ENCODE data around the gene HLA-DQA1. TPM values are rescaled to one million over a fixed set of nuclear protein-coding genes. Genes with fewer than 3 reads are reported as not detected.

HLA-DQA1 gene
- total RNA-seq, 1 experiment from 2014 or later = not detected

DNA sequence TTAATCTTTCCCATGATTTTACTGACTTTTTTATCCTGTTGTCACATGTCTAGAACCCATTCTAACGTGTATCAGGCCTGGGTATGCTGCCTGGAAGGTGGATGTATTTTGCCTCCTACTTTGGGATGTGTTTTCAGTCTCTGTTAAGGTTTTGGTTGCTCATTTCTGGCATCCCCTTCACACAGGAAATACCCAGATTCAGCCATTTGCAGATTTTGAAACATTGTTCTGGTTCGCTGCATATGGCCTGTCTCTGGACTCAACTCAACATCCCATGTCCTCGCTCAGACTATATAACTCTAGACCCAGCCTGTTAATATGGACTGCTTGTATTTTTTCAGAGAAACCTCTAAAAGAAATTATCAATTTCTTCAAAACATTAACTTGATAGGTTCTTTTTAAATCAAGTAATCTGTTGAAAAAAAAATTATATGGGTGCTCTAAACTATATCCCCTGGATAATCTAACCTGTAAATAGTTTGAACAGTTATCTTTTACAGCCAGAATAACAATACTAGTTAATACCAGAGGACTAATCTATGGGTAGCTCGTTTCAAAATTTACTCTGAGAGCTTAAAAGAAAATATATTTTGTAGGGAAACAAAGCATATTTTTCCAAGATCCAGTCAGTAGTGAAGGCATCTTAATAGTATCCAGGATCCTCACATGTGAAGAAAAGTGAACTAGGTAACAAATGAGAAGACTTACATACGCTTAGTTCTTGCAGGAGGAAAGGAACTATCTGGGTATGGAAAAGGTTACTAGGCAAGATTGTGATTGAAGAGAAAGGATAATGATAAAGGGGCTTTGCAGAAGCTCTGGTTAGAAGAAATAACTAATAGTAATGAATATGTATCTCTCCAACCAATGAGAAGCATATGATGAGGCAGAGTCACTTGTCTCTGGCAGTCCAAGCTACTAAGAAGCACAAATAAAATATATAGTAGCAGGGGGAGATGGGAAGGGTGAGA lies 52.6 kb downstream of the HLA-DQA1 start:
- Mint-ChIP-seq H3K27ac (ENCODE audit: unreplicated experiment) (no peak overlapping the region), H3K9me3 (ENCODE audit: unreplicated experiment) (no peaks in the 10 kb centered on the region), H3K36me3 (ENCODE audit: insufficient read depth, unreplicated experiment) (no peaks in the 10 kb centered on the region), H3K27me3 (ENCODE audit: insufficient read depth, unreplicated experiment) (peaks cover 11% of the 10 kb centered on the region), H3K4me1 (ENCODE audit: low read depth, unreplicated experiment) (no peaks in the 10 kb centered on the region), H3K4me3 (ENCODE audit: unreplicated experiment) (no peak overlapping the region)
- no peaks in the 10 kb centered on the region for H3K36me3 ChIP-seq (ENCODE audit: control insufficient read depth, insufficient read depth, low read length)
- CTCF ChIA-PET = no interaction called here
- no peak for DNase-seq
- no peak overlapping the region for H3K4me3 ChIP-seq (ENCODE audit: low read depth, low read length)
- H3K9me3 ChIP-seq = no peaks in the 10 kb centered on the region
- intact Hi-C loops (cut with micrococcal nuclease; ENCODE audit: unreplicated experiment) = no loop called here
- TF ChIP-seq, protein P1, sequence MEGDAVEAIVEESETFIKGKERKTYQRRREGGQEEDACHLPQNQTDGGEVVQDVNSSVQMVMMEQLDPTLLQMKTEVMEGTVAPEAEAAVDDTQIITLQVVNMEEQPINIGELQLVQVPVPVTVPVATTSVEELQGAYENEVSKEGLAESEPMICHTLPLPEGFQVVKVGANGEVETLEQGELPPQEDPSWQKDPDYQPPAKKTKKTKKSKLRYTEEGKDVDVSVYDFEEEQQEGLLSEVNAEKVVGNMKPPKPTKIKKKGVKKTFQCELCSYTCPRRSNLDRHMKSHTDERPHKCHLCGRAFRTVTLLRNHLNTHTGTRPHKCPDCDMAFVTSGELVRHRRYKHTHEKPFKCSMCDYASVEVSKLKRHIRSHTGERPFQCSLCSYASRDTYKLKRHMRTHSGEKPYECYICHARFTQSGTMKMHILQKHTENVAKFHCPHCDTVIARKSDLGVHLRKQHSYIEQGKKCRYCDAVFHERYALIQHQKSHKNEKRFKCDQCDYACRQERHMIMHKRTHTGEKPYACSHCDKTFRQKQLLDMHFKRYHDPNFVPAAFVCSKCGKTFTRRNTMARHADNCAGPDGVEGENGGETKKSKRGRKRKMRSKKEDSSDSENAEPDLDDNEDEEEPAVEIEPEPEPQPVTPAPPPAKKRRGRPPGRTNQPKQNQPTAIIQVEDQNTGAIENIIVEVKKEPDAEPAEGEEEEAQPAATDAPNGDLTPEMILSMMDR (IDR thresholded peaks at IDR 0.05; ENCODE audit: insufficient read depth in 1 of 2, low read depth in 1 of 2, low read length in 1 of 2, severe bottlenecking in 1 of 2, unreplicated experiment in 1 of 2) = no peak
- BruUV-seq (replicated peaks) = no TSS peak
- no peaks in the 10 kb centered on the region for H3K27me3 ChIP-seq (replicated peaks; ENCODE audit: control insufficient read depth, insufficient read depth, low read length)
- POLR2A ChIA-PET = no interaction called here
- H3K4me1 ChIP-seq = no peaks in the 10 kb centered on the region

DNA sequence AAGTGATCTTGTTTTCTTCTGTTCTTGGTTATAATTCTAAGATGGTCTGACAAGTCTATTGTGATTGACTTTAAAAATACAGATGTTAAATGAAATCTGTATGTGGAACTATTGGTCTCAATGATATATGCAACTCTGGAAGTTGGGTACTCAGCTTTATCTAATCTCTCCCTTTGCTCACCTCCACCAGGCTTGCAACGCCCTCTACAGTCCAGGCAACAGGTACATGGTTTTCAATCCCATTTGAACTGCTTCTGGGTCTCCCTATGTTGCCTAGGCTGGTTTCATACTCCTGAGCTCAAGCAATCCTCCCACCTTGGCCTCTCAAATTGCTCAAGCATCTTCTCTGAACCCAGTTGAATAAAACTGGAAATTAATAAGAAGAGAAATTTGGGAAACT lies 54.8 kb downstream of the HLA-DQA1 start:
- TF ChIP-seq, protein P1 (IDR thresholded peaks at IDR 0.05; ENCODE audit: insufficient read depth in 1 of 2, low read depth in 1 of 2, low read length in 1 of 2, severe bottlenecking in 1 of 2, unreplicated experiment in 1 of 2) = peak; percentile 15 to 43
- H3K9me3 Mint-ChIP-seq (ENCODE audit: unreplicated experiment) = no peaks in the 10 kb centered on the region
- Histone ChIP-seq H3K4me1 (no peaks in the 10 kb centered on the region), H3K27me3 (replicated peaks; ENCODE audit: control insufficient read depth, insufficient read depth, low read length) (no peaks in the 10 kb centered on the region), H3K9me3 (no peaks in the 10 kb centered on the region), H3K4me3 (ENCODE audit: low read depth, low read length) (no peak overlapping the region), H3K36me3 (ENCODE audit: control insufficient read depth, insufficient read depth, low read length) (no peaks in the 10 kb centered on the region)
- H3K4me1 Mint-ChIP-seq (ENCODE audit: low read depth, unreplicated experiment) = no peaks in the 10 kb centered on the region
- BruUV-seq (replicated peaks) = no TSS peak
- H3K36me3 Mint-ChIP-seq (ENCODE audit: insufficient read depth, unreplicated experiment) = no peaks in the 10 kb centered on the region
- no peak overlapping the region for H3K27ac Mint-ChIP-seq (ENCODE audit: unreplicated experiment)
- CTCF ChIA-PET = interaction anchor here (0.7 to 1.1 kb wide), 4 partner anchors 13 to 446 kb away, joined by 3 read pairs; no protein-coding TSS in a partner anchor
- intact Hi-C loops (cut with micrococcal nuclease; ENCODE audit: unreplicated experiment) = loop anchor here (1.0 kb wide), 1 partner anchor 70 kb away; no protein-coding TSS in a partner anchor
- H3K27me3 Mint-ChIP-seq (ENCODE audit: insufficient read depth, unreplicated experiment) = peaks cover 5% of the 10 kb centered on the region
- no peak overlapping the region for H3K4me3 Mint-ChIP-seq (ENCODE audit: unreplicated experiment)
- POLR2A ChIA-PET = no interaction called here
- peak; percentile 14 to 37 for DNase-seq

Other genes starting within 250 kb of the HLA-DQA1 start
- gene BTNL2, start 230.2 kb upstream of the HLA-DQA1 start, total RNA-seq (2022) = not detected in 2 replicates
- gene HLA-DRA, start 197.5 kb upstream of the HLA-DQA1 start, total RNA-seq (2022) = not detected in 2 replicates
- not detected in 2 replicates for gene HLA-DRB5, start 107.1 kb upstream of the HLA-DQA1 start, total RNA-seq (2022)
- not detected in 2 replicates for gene HLA-DRB1, start 47.6 kb upstream of the HLA-DQA1 start, total RNA-seq (2022)
- not detected in 2 replicates for gene HLA-DQB1, start 29.3 kb downstream of the HLA-DQA1 start, total RNA-seq (2022)
- not detected in 2 replicates for gene HLA-DQA2, start 104.0 kb downstream of the HLA-DQA1 start, total RNA-seq (2022)
- gene HLA-DQB2, start 126.1 kb downstream of the HLA-DQA1 start, total RNA-seq (2022) = not detected in 2 replicates
- gene HLA-DOB, start 179.6 kb downstream of the HLA-DQA1 start, total RNA-seq (2022) = 0.61 and 0.65 TPM in 2 replicates
- 10.3 and 11.9 TPM in 2 replicates for gene TAP2, start 201.3 kb downstream of the HLA-DQA1 start, total RNA-seq (2022)
- gene PSMB8, start 206.6 kb downstream of the HLA-DQA1 start, total RNA-seq (2022) = 3.7 and 3.9 TPM in 2 replicates
- 2.4 and 3.7 TPM in 2 replicates for gene TAP1, start 216.3 kb downstream of the HLA-DQA1 start, total RNA-seq (2022)
- gene PSMB9, start 216.8 kb downstream of the HLA-DQA1 start, total RNA-seq (2022) = 1.3 TPM in 1 of 2 replicates, not detected in the other

Data from Caco-2 (cell line).